ENCODE measurements around the gene FADS3.

DNA sequence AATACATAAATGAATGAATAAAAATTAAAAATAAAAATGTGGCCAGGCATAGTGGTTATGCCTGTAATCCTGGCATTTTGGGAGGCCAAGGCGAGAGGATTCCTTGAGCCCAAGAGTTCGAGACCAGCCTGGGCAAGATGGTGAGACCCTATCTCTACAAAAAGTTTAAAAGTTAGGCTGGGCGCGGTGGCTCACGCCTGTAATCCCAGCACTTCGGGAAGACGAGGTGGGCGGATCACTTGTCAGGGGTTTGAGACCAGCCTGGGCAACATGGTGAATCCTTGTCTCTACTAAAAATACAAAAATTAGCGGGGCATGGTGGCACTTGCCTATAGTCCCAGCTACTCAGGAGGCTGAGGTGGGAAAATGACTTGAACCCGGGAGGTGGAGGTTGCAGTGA is 49.1 kb upstream of the FADS3 start:
- TF ChIP-seq ATAD3A (CRISPR knock-in tag; IDR thresholded peaks at IDR 0.05) (no peak), CEBPB (IDR thresholded peaks at IDR 0.05; ENCODE audit: borderline replicate concordance, low read depth, low read length) (no peak), NBN (conservative IDR thresholded peaks at IDR 0.05) (no peak), CREB1 (IDR thresholded peaks at IDR 0.05) (no peak), CREB1 (CRISPR knock-in tag; IDR thresholded peaks at IDR 0.05) (no peak), PTBP1 (IDR thresholded peaks at IDR 0.05; ENCODE audit: low read depth, low read length, poor library complexity, severe bottlenecking) (no peak), SMC3 (IDR thresholded peaks at IDR 0.05; ENCODE audit: low read length) (no peak), NR3C1 (CRISPR knock-in tag; IDR thresholded peaks at IDR 0.05) (no peak), ZSCAN30 (CRISPR knock-in tag; IDR thresholded peaks at IDR 0.05) (no peak), GATA4 (IDR thresholded peaks at IDR 0.05; ENCODE audit: borderline replicate concordance, low read depth) (no peak)
- TF ChIP-seq, protein P1, sequence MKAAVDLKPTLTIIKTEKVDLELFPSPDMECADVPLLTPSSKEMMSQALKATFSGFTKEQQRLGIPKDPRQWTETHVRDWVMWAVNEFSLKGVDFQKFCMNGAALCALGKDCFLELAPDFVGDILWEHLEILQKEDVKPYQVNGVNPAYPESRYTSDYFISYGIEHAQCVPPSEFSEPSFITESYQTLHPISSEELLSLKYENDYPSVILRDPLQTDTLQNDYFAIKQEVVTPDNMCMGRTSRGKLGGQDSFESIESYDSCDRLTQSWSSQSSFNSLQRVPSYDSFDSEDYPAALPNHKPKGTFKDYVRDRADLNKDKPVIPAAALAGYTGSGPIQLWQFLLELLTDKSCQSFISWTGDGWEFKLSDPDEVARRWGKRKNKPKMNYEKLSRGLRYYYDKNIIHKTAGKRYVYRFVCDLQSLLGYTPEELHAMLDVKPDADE (CRISPR knock-in tag; IDR thresholded peaks at IDR 0.05): no peak
- TF ChIP-seq, protein P2, sequence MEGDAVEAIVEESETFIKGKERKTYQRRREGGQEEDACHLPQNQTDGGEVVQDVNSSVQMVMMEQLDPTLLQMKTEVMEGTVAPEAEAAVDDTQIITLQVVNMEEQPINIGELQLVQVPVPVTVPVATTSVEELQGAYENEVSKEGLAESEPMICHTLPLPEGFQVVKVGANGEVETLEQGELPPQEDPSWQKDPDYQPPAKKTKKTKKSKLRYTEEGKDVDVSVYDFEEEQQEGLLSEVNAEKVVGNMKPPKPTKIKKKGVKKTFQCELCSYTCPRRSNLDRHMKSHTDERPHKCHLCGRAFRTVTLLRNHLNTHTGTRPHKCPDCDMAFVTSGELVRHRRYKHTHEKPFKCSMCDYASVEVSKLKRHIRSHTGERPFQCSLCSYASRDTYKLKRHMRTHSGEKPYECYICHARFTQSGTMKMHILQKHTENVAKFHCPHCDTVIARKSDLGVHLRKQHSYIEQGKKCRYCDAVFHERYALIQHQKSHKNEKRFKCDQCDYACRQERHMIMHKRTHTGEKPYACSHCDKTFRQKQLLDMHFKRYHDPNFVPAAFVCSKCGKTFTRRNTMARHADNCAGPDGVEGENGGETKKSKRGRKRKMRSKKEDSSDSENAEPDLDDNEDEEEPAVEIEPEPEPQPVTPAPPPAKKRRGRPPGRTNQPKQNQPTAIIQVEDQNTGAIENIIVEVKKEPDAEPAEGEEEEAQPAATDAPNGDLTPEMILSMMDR (CRISPR knock-in tag; IDR thresholded peaks at IDR 0.05): no peak
- TF ChIP-seq, protein P3, sequence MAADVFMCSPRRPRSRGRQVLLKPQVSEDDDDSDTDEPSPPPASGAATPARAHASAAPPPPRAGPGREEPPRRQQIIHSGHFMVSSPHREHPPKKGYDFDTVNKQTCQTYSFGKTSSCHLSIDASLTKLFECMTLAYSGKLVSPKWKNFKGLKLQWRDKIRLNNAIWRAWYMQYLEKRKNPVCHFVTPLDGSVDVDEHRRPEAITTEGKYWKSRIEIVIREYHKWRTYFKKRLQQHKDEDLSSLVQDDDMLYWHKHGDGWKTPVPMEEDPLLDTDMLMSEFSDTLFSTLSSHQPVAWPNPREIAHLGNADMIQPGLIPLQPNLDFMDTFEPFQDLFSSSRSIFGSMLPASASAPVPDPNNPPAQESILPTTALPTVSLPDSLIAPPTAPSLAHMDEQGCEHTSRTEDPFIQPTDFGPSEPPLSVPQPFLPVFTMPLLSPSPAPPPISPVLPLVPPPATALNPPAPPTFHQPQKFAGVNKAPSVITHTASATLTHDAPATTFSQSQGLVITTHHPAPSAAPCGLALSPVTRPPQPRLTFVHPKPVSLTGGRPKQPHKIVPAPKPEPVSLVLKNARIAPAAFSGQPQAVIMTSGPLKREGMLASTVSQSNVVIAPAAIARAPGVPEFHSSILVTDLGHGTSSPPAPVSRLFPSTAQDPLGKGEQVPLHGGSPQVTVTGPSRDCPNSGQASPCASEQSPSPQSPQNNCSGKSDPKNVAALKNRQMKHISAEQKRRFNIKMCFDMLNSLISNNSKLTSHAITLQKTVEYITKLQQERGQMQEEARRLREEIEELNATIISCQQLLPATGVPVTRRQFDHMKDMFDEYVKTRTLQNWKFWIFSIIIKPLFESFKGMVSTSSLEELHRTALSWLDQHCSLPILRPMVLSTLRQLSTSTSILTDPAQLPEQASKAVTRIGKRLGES (CRISPR knock-in tag; IDR thresholded peaks at IDR 0.05; ENCODE audit: borderline replicate concordance): no peak
- TF ChIP-seq, protein P4, sequence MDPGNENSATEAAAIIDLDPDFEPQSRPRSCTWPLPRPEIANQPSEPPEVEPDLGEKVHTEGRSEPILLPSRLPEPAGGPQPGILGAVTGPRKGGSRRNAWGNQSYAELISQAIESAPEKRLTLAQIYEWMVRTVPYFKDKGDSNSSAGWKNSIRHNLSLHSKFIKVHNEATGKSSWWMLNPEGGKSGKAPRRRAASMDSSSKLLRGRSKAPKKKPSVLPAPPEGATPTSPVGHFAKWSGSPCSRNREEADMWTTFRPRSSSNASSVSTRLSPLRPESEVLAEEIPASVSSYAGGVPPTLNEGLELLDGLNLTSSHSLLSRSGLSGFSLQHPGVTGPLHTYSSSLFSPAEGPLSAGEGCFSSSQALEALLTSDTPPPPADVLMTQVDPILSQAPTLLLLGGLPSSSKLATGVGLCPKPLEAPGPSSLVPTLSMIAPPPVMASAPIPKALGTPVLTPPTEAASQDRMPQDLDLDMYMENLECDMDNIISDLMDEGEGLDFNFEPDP (CRISPR knock-in tag; conservative IDR thresholded peaks at IDR 0.05): no peak
